GM10266 (cell line): ENCODE data around the gene FRMD7.
"Not testable (repeated sequence)": the region's sequence is repeated elsewhere in the genome, so short reads cannot be mapped to it uniquely, and the experiment has no call there.

Experiments used
- DNase-seq: peaks from one replicate; pipeline ENCODE4 v3.0.0; 2012; ENCODE audit errors: extremely low spot score
- CTCF ChIP-seq: IDR thresholded peaks from 2 replicates; pipeline ENCODE4 v1.5.1; 2012; ENCODE audit warnings: mild to moderate bottlenecking, low read depth; ENCODE audit not compliant: control insufficient read depth, insufficient read depth; ENCODE audit errors: missing control alignments

FRMD7 gene

GRCh38 chrX:132058050-132058449 lies 69.8 kb downstream of the FRMD7 start:
- TF ChIP-seq CTCF = no peak
- DNase-seq = no peak

- DNase-seq = not testable (repeated sequence)
Observed at GRCh38 chrX:132051778-132052177, 76.0 kb downstream of the FRMD7 start.

- TF ChIP-seq CTCF = no peak
- DNase-seq = no peak
Observed at GRCh38 chrX:132046533-132046932, 81.3 kb downstream of the FRMD7 start.

- no peak for DNase-seq
- no peak for TF ChIP-seq CTCF
Observed at GRCh38 chrX:132045456-132045855, 82.4 kb downstream of the FRMD7 start.

GRCh38 chrX:132044953-132045352 lies 82.9 kb downstream of the FRMD7 start:
- TF ChIP-seq CTCF = no peak
- DNase-seq = no peak

- no peak for TF ChIP-seq CTCF
- DNase-seq = no peak
Observed at GRCh38 chrX:132043977-132044376, 83.8 kb downstream of the FRMD7 start.

GRCh38 chrX:132041015-132041414 lies 86.8 kb downstream of the FRMD7 start:
- no peak for DNase-seq

GRCh38 chrX:132040066-132040465 lies 87.8 kb downstream of the FRMD7 start:
- DNase-seq = no peak
- no peak for TF ChIP-seq CTCF

More at GRCh38 chrX:132041015-132041414, 86.8 kb downstream of the FRMD7 start:
- TF ChIP-seq CTCF = no peak
